HepG2 (cell line): ENCODE results near the gene PALM3. TPM values are rescaled to one million over a fixed set of nuclear protein-coding genes. Genes with fewer than 3 reads are reported as not detected.
A peak's percentile ranks its signal among the peaks of the same experiment; 100 is the strongest.

Experiments
- ARID2 ChIP-seq: sonication (generic); formaldehyde crosslinking; IDR thresholded peaks from 2 replicates; pipeline ENCODE4 v1.8.1; 2022; ENCODE audit warnings: mild to moderate bottlenecking, missing genetic modification reagents, borderline replicate concordance
- FOXC1 ChIP-seq: sonication (generic); formaldehyde crosslinking; IDR thresholded peaks from 2 replicates; pipeline ENCODE4 v1.8.0; 2022; ENCODE audit warnings: mild to moderate bottlenecking, missing genetic modification reagents, borderline replicate concordance
- GABPB1 ChIP-seq: IDR thresholded peaks from 2 replicates; pipeline ENCODE4 v1.6.1; 2016; ENCODE audit warnings: mild to moderate bottlenecking, missing genetic modification reagents, moderate library complexity, missing compliant biosample characterization
- KDM2A ChIP-seq: sonication (generic); formaldehyde crosslinking; IDR thresholded peaks from 2 replicates; pipeline ENCODE4 v1.4.0; 2020; ENCODE audit warnings: low read depth, missing genetic modification reagents, borderline replicate concordance
- NAIF1 ChIP-seq: sonication (generic); formaldehyde crosslinking; IDR thresholded peaks from 2 replicates; pipeline ENCODE4 v1.5.0; 2020; ENCODE audit warnings: mild to moderate bottlenecking, missing genetic modification reagents, borderline replicate concordance
- SKI ChIP-seq: fragments of 450-650 bp; IDR thresholded peaks from one replicate; pipeline ENCODE4 v1.6.1; 2018; ENCODE audit warnings: mild to moderate bottlenecking; ENCODE audit not compliant: partially characterized antibody
- THYN1 ChIP-seq: sonication (generic); formaldehyde crosslinking; IDR thresholded peaks from 2 replicates; pipeline ENCODE4 v1.8.1; 2023; ENCODE audit warnings: low read depth, mild to moderate bottlenecking, moderate library complexity, missing genetic modification reagents, borderline replicate concordance
- ZKSCAN8 ChIP-seq: IDR thresholded peaks from 2 replicates; pipeline ENCODE4 v1.6.1; 2016; ENCODE audit warnings: borderline replicate concordance, missing genetic modification reagents, missing compliant biosample characterization
- ZNF17 ChIP-seq: sonication (generic); formaldehyde crosslinking; IDR thresholded peaks from 2 replicates; pipeline ENCODE4 v1.5.0; 2020; ENCODE audit warnings: mild to moderate bottlenecking, missing genetic modification reagents
- ZNF329 ChIP-seq: sonication (generic); formaldehyde crosslinking; IDR thresholded peaks from 2 replicates; pipeline ENCODE4 v1.9.0; 2021; ENCODE audit warnings: low read depth, mild to moderate bottlenecking, missing genetic modification reagents
- ZNF382 ChIP-seq: sonication (generic); formaldehyde crosslinking; IDR thresholded peaks from 2 replicates; pipeline ENCODE4 v1.5.0; 2020; ENCODE audit warnings: missing genetic modification reagents, mild to moderate bottlenecking, borderline replicate concordance
- polyA plus RNA-seq, 8 experiments: library from polyadenylated mRNA; depleted of rRNA in 3 of 8; stranded (reverse) in 7 of 8; unstranded in 1 of 8; fragments of >200 nt; fragmentation: Illumina TruSeq in 4 of 8; extraction: Trizol in 4 of 8; gene quantifications; 2 replicates each; pipeline versions ENCODE4 v1.2.1 to v1.2.3, GENCODE V29; 2011 to 2016; ENCODE audit warnings: low read depth in 4 of 8, missing spikeins in 1 of 8, mixed read lengths in 1 of 8; ENCODE audit not compliant: insufficient read depth in 1 of 8
- total RNA-seq, 5 experiments: library from RNA; depleted of rRNA; stranded (reverse); fragments of >200 nt; fragmentation: Illumina TruSeq; extraction: Trizol; gene quantifications; 2 replicates each; pipeline ENCODE4 v1.2.3, GENCODE V29; 2016; ENCODE audit warnings: low read depth in 1 of 5
- TF ChIP-seq, protein P1 (sequence below): sonication (generic); formaldehyde crosslinking; IDR thresholded peaks from 2 replicates; pipeline ENCODE4 v1.5.0; 2020; ENCODE audit warnings: missing genetic modification reagents
- TF ChIP-seq, protein P2 (sequence below): sonication (generic); formaldehyde crosslinking; IDR thresholded peaks from 2 replicates; pipeline ENCODE4 v1.8.1; 2023; ENCODE audit warnings: mild to moderate bottlenecking, moderate library complexity, missing genetic modification reagents
- TF ChIP-seq, protein P3 (sequence below): IDR thresholded peaks from 2 replicates; pipeline ENCODE4 v1.6.1; 2016; ENCODE audit warnings: missing compliant biosample characterization, missing genetic modification reagents, borderline replicate concordance
- TF ChIP-seq, protein P4 (sequence below): sonication (generic); formaldehyde crosslinking; IDR thresholded peaks from 2 replicates; pipeline ENCODE4 v1.5.0; 2020; ENCODE audit warnings: missing genetic modification reagents
- TF ChIP-seq, protein P5 (sequence below): sonication (generic); formaldehyde crosslinking; IDR thresholded peaks from 2 replicates; pipeline ENCODE4 v1.4.0; 2020; ENCODE audit warnings: missing genetic modification reagents
- TF ChIP-seq, protein P6 (sequence below): sonication (generic); formaldehyde crosslinking; IDR thresholded peaks from 2 replicates; pipeline ENCODE4 v1.5.1; 2020; ENCODE audit warnings: mild to moderate bottlenecking, missing genetic modification reagents, moderate library complexity
- TF ChIP-seq, protein P7 (sequence below): IDR thresholded peaks from 2 replicates; pipeline ENCODE4 v1.6.1; 2012; ENCODE audit warnings: inconsistent platforms

The PALM3 gene
- total and polyA plus RNA-seq, 2 of the 13 experiments (the other 11 are each of a cell fraction or from before 2014, with no cell fraction given): 0.79 to 2.4 TPM

DNA sequence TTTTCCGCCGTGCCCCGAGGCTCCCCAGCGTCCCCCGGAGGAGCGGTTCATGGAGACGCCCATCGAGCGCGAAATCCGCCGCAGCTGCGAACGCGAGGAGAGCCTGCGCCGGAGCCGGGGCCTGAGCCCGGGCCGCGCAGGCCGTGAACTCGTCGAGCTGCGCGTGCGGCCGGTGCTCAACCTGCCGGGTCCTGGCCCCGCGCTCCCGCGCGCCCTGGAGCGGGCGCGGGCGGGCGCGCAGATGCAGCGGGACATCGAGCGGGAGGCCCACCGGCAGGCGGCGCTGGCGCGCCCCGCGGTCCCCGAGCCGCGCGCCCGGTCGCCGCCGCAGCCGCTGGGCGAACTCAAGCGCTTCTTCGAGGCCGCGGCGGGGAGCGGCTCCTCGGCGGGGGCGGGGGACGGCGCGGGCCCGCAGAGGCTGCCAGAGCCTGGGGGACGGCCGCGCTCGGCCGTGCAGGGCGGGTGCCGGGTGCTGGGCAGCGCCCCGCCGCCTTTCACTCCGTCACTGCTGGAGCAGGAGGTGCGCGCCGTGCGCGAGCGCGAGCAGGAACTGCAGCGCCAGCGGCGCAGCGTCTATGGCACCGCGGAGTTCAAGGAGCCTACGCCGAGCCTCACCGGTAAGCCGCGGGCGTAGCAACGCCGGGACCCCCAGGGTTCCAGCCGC lies 11.5 kb upstream of the PALM3 start (continued):
- TF ChIP-seq, protein P1, sequence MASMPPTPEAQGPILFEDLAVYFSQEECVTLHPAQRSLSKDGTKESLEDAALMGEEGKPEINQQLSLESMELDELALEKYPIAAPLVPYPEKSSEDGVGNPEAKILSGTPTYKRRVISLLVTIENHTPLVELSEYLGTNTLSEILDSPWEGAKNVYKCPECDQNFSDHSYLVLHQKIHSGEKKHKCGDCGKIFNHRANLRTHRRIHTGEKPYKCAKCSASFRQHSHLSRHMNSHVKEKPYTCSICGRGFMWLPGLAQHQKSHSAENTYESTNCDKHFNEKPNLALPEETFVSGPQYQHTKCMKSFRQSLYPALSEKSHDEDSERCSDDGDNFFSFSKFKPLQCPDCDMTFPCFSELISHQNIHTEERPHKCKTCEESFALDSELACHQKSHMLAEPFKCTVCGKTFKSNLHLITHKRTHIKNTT (CRISPR knock-in tag): no peak
- TF ChIP-seq ZNF17 (CRISPR knock-in tag) (no peak), NAIF1 (peak; percentile 90; the same call in 1 of the 2 replicates), GABPB1 (CRISPR knock-in tag) (peak; percentile 6; the same call in 1 of the 2 replicates), ZNF382 (CRISPR knock-in tag) (no peak), ZKSCAN8 (no peak), SKI (peak; percentile 36), ARID2 (no peak), KDM2A (CRISPR knock-in tag) (0 out of 2 replicates have a peak, but pooled peaks have one; percentile 3), FOXC1 (CRISPR knock-in tag) (no peak), THYN1 (CRISPR knock-in tag) (no peak), ZNF329 (CRISPR knock-in tag) (no peak)
- TF ChIP-seq, protein P2, sequence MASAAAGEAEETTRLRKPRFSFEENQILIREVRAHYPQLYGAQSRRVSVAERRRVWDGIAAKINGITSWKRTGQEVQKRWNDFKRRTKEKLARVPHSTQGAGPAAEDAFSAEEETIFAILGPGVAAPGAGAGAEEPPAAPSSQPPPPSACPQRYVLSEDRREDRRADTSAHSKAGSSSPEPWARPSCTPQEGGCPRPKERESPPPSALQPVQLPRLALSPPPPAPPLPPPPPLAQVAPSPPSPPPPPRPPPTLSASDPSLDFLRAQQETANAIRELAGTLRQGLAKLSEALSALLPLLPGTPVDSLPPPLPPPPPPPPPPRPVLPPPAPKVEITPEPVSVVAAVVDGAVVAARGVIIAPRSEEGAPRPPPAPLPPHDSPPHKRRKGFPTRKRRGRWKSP: peak; percentile 45; the same call in 1 of the 2 replicates
- TF ChIP-seq, protein P3, sequence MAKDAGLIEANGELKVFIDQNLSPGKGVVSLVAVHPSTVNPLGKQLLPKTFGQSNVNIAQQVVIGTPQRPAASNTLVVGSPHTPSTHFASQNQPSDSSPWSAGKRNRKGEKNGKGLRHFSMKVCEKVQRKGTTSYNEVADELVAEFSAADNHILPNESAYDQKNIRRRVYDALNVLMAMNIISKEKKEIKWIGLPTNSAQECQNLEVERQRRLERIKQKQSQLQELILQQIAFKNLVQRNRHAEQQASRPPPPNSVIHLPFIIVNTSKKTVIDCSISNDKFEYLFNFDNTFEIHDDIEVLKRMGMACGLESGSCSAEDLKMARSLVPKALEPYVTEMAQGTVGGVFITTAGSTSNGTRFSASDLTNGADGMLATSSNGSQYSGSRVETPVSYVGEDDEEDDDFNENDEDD (CRISPR knock-in tag): peak; percentile 48; the same call in 1 of the 2 replicates
- TF ChIP-seq, protein P4, sequence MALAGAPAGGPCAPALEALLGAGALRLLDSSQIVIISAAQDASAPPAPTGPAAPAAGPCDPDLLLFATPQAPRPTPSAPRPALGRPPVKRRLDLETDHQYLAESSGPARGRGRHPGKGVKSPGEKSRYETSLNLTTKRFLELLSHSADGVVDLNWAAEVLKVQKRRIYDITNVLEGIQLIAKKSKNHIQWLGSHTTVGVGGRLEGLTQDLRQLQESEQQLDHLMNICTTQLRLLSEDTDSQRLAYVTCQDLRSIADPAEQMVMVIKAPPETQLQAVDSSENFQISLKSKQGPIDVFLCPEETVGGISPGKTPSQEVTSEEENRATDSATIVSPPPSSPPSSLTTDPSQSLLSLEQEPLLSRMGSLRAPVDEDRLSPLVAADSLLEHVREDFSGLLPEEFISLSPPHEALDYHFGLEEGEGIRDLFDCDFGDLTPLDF (CRISPR knock-in tag): no peak
- TF ChIP-seq, protein P5, sequence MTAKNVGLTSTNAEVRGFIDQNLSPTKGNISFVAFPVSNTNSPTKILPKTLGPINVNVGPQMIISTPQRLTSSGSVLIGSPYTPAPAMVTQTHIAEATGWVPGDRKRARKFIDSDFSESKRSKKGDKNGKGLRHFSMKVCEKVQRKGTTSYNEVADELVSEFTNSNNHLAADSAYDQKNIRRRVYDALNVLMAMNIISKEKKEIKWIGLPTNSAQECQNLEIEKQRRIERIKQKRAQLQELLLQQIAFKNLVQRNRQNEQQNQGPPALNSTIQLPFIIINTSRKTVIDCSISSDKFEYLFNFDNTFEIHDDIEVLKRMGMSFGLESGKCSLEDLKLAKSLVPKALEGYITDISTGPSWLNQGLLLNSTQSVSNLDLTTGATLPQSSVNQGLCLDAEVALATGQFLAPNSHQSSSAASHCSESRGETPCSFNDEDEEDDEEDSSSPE: peak; percentile 50; the same call in 1 of the 2 replicates
- TF ChIP-seq, protein P6, sequence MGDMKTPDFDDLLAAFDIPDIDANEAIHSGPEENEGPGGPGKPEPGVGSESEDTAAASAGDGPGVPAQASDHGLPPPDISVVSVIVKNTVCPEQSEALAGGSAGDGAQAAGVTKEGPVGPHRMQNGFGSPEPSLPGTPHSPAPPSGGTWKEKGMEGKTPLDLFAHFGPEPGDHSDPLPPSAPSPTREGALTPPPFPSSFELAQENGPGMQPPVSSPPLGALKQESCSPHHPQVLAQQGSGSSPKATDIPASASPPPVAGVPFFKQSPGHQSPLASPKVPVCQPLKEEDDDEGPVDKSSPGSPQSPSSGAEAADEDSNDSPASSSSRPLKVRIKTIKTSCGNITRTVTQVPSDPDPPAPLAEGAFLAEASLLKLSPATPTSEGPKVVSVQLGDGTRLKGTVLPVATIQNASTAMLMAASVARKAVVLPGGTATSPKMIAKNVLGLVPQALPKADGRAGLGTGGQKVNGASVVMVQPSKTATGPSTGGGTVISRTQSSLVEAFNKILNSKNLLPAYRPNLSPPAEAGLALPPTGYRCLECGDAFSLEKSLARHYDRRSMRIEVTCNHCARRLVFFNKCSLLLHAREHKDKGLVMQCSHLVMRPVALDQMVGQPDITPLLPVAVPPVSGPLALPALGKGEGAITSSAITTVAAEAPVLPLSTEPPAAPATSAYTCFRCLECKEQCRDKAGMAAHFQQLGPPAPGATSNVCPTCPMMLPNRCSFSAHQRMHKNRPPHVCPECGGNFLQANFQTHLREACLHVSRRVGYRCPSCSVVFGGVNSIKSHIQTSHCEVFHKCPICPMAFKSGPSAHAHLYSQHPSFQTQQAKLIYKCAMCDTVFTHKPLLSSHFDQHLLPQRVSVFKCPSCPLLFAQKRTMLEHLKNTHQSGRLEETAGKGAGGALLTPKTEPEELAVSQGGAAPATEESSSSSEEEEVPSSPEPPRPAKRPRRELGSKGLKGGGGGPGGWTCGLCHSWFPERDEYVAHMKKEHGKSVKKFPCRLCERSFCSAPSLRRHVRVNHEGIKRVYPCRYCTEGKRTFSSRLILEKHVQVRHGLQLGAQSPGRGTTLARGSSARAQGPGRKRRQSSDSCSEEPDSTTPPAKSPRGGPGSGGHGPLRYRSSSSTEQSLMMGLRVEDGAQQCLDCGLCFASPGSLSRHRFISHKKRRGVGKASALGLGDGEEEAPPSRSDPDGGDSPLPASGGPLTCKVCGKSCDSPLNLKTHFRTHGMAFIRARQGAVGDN: peak; percentile 52
- TF ChIP-seq, protein P7, sequence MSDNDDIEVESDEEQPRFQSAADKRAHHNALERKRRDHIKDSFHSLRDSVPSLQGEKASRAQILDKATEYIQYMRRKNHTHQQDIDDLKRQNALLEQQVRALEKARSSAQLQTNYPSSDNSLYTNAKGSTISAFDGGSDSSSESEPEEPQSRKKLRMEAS: peak; percentile 78
